ENCODE measurements around the gene RPS19.

- TF ChIP-seq EZH2 (IDR thresholded peaks at IDR 0.05; ENCODE audit: insufficient read depth, low read length) = no peak
- no peak for TF ChIP-seq CTCF (IDR thresholded peaks at IDR 0.05; ENCODE audit: insufficient read depth, low read depth, low read length)
Observed at GRCh38 chr19:41871573-41872383, 11.7 kb downstream of the RPS19 start.

Data from astrocyte (in vitro differentiated cells and primary cell).